Right ventricle myocardium inferior (tissue), 1 donor: ENCODE measurements around the gene RGMA. TPM values are rescaled to one million over a fixed set of nuclear protein-coding genes. Genes with fewer than 3 reads are reported as not detected.

Experiments
- ATAC-seq: fragments of 200-7000 bp; cut with Tn5 transposase; one replicate; pipeline ENCODE4 v1.9.1; 2020; ENCODE audit warnings: mild to moderate bottlenecking, moderate library complexity
- DNase-seq: peaks from one replicate; pipeline ENCODE4 v3.0.0; 2021; ENCODE audit errors: missing footprints
- intact Hi-C: fragments of 100-400 bp; cut with DNase I; formaldehyde crosslinking; loops from one replicate; pipeline ENCODE4 v1.11.0; 2022
- total RNA-seq: library from RNA; stranded (reverse); fragmentation: NEBNext Ultra II Directional; extraction: Animal tissue kit (Norgen Biotek cat#: 25700); gene quantifications from one replicate; pipeline ENCODE4 v1.2.1, GENCODE V29; 2021
- donor health status: DM: no; HTN: yes; CAD: no; lungs with severe emphysema.

The RGMA gene
- total RNA-seq, 1 donor from 2014 or later, result 35.2 TPM

DNA sequence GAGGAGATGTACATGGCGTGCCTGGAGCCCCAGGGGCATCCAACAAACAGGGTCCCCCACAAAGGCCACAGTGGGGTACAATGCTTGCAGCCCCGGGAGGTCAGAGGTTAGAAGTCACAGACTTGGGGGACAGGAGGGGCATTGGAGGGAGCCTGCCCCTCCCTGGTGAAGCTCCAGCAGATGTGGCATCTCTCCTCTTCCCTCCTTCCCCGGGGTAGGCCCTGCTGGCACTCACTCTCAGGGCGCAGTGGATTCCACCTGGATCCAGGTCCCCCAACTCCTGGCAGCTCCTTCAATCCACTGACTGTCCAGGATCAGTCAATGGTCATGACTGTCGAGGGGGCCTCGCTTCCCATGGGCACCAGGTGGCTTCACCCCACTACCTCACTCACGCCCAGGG lies 32.2 kb downstream of the RGMA start:
- intact Hi-C loops, result no loop called here
- ATAC-seq (no peak), DNase-seq (no peak)

DNA sequence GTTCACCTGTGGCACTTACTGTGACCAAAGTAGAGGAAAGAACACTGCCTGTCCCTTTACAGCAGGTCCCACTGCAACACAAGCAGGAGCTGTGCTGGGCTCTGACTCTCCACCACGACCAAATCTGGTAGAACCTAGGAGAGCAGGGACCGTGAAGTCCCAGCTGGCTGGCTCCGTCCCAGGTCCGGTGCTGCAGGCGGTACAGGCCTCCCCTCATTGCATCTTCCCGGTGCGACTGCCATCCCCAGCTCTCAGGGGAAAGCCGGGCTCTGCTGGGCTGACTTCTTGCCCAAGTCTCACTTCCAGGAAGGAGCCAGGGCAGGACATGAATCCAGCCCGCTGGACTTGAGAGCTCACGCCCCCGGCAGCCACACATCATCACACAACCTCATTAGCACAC lies 33.8 kb downstream of the RGMA start:
- intact Hi-C loops, result no loop called here
- no peak for ATAC-seq
- no peak for DNase-seq

DNA sequence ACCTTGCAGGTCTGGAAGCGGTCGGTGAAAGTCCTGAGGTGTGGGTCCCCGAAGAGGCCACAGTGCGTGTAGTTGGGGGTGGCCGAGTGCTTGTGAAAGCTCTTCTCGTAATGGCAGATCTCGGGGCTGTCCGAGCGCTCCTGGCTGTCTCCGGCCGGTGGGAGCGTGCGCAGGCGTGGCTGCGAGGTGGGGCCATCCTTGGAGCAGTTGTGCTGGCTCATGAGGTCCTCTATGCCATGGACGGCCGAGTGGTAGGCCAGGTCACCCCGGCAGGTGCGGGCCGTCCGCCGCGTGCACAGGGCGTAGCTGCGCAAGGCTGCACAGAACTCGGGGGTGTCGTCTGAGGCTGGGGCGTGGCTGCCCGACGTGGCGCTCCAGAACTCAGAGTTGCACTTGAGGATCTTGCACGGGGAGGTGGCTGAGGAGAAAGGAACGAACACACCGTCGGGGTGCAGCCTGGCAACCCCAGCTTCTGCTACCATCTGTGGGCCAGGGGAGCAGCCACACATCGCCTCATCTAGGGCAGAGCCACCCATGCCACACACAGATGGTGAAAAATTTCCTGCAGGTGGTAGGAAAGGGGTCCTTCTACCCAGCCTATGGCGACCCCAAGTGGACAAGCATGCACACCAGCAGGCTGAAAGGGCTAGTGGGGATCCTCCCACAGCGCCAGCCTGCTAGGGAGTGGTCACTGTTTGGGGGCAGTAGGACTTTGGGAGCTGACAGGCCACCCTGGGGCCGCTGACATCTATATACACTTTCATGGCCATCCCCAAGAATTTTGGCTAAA lies 36.7 kb downstream of the RGMA start:
- ATAC-seq (no peak), DNase-seq (no peak)
- intact Hi-C loops, result no loop called here

DNA sequence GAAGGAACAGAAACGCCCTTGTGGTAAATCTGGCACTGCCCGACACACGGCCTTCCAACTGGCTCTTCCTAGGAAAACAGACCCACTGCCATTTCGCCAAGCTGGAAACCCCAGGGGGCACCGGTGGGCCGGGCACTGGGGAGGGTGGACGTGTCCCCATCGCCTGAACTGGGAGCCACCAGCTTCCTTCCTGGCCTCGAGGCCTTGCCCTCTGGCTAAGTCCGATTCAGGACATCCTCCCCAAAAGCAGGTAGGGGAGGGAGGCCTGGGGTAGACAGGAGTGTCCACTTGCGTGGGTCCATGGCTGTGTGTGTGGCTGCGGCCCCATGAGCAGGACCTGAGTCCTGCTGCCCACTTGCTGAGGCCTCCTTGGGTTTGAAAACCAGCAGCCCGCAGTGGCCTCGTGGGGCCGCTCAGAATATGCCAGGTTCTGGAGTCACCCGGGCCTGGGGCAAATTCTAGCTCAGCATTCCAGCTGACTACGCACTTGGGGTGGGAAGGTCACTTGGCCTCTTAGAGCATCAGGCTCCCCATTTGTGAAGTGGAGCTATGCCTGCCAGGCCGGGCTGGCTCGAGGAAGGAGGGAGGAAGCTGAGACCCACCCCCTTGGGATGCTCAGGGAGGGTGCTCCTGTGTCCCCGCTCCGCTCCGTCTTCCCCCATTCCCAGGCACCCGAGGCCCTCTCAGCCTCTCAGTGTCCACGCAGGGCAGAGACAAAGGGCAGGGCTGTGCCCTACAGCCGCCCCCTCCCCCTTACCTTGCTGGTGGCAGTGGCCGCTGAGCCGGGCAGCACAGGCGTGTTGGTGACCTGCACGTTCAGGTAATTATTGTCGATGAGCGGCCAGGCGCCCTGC lies 37.5 kb downstream of the RGMA start:
- intact Hi-C loops, result no loop called here
- ATAC-seq (no peak), DNase-seq (no peak)

DNA sequence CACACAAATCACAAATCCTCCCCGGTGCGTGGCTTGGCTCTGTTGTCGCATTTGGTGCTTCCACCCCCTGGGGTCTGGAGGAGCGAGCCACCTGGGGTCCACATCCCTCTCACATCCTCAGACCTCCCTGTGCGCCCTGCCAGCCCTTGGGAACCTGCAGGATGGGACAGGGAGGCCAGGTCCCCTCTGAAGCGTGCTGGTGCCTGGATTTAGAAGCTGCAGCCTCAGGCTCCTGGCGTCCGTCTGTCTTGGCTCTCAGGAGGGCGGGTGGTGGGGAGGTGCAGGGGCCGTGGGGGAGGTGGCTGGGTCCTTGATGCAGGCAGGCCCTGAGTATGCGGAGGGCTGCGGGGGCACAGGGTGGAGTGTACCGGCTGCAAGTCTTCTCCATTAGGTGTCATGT lies 38.4 kb downstream of the RGMA start:
- DNase-seq (no peak), ATAC-seq (no peak)
- intact Hi-C loops, result no loop called here

DNA sequence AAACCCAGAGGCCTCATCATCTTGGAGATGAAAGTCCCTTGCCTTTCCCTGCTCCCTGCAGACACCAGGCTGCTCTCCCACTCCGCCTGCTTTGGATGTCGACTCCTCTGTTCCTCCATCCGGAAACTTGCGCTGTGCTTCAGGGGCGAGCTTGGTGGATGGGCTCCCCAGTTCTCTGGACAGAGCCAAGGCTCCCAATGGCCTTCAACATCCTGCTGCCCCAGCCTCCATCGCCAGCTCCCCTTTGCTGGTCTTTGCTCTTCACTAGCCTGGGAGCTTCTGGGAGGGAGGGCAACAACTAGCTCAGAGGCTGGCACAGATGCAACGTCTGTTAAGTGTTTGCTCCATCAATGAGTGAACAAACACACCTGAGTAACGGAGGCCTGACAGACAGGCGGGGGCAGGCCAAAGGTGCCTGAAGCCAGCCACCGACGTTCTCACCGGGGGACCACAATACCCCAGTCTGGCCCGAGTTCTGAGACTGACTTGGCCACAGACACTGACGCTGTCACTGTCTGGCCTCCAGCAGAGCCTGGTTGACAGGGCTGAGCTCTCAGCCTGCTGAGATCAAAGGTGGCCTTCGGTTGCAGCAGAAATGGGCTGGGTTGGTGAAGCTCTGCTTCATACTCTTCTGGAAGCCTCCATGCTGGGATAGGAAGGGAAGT lies 39.0 kb downstream of the RGMA start:
- no peak for DNase-seq
- ATAC-seq, result no peak
- intact Hi-C loops, result no loop called here

DNA sequence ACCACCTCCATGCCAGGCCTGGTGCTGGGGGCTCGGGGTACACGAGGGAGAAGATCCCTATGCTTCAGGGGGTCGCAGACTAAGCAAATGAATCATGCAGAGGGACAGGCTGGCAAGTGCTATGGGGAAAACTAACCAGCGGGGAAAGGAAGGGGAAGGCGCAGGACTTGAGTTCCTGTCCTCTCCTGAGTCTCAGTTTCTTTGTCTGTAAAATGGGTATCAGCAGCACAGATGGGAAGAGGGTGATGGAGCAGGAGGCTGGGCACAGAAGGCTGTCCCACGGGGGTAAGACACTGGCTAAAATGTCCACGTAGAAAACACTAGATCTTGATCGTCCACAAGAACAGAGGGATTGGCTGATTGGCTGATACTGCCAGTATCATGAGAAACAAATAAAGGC lies 39.8 kb downstream of the RGMA start:
- DNase-seq (no peak), ATAC-seq (no peak)
- intact Hi-C loops, result no loop called here

DNA sequence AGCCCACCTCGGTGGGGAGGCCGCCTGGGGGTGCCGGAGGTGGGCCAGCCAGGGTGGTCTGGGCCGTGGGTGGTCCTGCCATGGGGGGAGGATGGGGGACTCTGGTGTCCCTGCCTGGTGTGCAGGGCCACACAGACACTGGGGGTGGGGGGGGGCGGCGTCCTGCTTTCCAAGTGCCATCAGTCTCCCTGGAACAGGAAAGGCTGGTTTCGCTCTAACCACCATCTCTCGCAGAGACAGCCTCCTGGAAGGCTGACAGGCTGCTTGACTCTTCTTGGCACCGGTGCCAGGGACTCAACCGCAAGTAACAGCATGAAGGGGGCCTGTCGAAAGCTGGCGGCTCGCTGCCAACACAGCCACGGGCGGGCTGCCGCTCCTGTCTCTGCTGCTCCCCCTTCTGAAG lies 40.3 kb downstream of the RGMA start:
- no peak for ATAC-seq
- intact Hi-C loops, result no loop called here

DNA sequence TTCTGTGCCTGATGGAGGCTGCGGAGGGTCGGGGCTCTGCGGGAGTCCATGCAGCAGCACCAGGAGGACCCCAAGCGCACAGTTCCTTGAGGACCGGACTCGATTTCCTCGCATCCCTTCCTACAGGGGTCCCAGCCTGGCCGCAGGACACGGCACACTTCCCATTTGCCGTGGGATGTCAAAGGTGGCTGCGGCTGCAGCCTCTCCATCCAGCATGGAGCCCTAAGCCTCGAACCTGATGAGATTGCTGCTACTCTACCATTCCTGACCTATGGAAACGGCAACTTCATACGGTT lies 40.6 kb downstream of the RGMA start:
- DNase-seq, result no peak
- ATAC-seq, result no peak
- intact Hi-C loops, result no loop called here

More for the DNA sequence above, 40.3 kb downstream of the RGMA start:
- DNase-seq, result no peak

DNA sequence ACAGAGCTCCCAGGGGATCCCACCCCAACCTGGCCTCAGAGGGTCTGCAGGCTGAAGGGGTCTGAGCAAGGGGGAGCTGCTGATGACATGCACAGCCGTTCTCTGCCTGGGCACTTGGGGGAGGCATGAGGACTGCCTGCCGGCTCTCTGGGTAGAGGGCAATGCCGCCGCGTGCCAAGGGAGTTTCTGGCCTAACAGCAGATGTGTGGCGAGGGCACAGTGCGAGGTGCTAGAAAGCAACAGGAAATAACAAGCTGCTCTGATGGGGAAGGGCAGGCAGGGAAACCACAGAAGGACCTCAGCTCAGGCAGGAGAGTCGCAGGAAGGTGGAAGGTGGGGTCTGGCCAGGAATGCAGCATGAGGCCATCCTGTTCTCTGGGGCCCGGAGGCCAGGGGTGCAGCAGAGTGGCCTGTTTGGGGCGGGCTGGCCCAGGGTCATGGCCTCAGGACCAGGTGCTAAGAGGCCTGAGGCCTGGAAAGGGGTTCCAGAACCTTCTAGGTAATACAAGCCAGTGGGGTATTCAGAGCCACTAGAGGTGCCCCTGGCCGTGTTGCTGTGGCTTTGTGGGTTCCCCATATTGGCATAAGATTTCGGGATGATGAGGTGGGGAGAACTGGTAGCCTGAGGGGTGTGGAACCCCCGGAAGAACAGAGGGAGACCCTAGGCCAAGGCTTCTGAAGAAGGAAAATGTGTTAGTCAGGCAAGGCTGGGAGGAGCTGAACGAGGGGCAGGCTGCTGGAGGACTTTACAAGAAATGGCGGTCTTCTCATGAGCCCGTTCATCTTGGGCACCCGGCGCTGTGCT lies 41.2 kb downstream of the RGMA start:
- intact Hi-C loops, result no loop called here
- DNase-seq (no peak), ATAC-seq (no peak)

DNA sequence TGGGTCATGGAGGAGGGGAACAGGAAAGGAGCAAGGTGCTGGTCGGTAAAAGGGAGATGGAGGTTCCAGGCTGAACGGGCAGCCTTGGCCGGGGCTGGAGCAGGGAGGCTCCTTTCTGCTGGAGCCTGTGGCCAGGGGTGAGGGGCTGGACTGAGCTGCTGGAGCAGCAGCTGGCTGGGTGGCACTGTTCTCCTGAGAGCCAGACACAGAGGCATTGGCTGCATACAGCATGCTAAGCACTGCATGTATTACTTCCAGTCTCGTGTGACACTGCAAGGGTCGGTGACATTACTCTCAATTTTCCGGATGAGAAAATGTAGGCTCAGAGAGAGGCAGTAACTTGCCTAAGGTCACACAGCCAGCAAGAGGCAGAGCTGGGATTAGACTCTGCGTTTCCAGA lies 42.3 kb downstream of the RGMA start:
- ATAC-seq (no peak), DNase-seq (no peak)
- intact Hi-C loops, result no loop called here

DNA sequence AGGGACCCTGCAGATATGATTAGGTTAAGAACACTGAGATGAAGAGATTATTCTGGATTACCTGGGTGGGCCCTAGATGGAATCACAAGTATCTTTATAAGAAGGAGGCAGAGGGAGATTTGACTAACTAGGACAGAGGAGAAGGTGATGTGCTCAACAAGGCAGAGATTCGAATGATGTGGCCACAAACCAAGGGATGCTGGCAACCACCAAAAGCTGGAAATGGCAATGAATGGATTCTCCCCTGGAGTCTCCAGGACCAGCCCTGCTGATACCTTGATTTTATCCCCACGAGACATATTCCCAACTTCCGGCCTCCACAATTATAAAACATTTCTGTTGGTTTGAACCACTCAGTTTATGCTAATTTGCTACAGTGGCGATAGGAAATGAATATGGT lies 42.9 kb downstream of the RGMA start:
- no peak for ATAC-seq
- DNase-seq, result no peak
- intact Hi-C loops, result no loop called here

DNA sequence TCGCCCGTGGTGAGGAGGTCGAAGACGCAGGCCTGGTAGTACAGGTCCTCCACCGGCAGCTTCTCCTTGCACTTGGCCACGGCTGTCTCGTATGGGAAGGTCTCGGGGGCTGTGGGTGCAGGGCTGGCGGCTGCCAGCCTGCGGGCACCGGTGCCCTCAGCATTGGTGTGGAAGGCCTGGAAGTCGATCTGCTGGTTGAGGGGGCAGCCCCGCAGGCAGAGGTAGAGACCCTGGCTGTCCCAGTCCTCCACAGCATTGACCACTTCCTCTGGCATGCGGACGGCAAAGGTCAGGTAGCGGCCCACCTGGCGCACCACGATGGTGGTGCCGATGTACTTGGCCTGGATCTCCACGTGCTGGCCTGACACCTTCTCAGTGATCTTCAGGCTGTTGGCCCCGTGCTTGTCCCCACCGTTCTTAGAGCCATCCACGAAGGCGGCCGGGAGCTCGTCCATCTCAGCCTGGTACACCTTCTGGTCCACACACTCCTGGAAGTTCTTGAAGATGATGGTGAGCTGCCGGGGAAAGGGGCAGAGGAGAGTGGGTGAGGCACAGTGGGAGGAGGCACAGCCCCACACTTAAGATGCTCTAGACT lies 43.7 kb downstream of the RGMA start:
- DNase-seq, result no peak
- intact Hi-C loops, result no loop called here
- ATAC-seq, result no peak

DNA sequence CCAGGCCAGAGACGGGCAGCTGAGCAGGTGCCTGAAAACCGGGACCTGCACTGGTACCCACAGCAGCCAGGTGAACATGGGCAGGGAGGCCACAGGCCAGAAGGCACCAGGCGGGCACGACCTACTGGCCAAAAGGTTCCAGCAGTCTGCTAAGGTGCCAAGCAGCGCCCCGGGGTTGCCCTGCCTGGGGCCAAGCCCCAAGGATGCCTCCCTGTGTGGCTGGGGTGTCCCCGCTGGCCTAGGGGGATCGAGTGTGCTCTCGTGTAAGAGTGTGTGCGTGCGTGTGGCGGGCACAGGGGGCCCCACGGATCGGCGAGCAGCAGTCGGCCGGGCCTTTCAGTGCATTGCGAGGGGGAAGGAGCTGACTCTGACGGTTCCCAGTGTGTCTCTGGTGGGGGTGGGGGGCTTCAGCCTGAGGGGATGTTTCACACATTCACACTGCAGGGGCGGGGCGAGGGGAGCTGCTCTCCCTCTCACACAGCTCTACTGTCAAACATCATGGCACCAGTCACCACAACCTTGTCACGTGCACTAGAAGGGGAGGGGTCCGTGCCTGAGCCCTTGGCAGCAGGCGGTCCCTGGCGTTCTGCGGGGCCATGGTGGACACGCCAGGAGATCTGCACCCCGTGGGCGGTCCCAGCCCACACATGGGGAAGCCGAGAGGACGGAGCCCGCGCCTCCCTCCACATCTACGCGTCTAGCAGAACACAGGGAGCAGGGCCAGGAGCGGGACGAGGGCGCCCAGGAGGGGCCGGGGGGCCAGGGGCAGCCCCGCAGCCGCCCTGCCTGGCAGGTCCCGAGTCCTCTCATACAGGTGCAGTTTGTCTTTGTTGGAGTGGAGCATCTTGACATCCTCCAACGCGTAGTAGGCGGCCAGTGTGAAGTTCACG lies 44.5 kb downstream of the RGMA start:
- intact Hi-C loops, result no loop called here

DNA sequence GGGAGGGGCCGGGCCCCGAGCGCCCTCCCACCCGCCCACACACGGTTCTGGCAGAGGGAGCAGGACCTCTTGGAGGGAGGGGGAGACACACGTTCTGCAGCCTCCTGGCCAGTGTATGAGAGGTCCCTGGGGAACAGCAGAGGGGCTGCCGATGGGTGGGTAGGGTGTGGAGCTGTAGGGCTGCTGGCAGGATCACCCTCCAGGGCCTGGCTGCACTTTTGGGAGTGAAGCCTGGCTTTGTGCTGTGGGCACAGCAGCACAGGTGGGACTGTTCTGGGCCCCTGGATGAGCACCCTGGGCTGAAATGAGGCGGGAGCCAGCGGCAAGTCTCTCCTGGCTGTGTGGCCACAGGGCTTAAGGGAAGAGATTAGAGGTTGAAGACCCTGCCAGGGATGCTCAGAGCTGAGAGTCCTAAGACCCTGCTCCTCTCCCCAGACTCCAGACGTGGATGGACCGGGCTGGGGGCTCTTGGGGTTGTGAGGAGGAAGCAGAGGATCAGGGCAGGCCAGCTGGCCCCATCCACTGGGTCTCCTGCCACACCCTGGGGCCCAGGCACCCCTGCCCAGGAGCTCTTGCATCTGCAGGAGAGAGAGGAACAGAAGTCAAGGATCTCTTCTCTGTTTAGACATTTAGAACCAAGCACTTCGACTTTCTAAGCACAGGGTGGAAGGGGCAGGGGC lies 45.2 kb downstream of the RGMA start:
- intact Hi-C loops, result no loop called here
- ATAC-seq, result no peak
- no peak for DNase-seq

More for the DNA sequence above, 44.5 kb downstream of the RGMA start:
- no peak for ATAC-seq
- no peak for DNase-seq

DNA sequence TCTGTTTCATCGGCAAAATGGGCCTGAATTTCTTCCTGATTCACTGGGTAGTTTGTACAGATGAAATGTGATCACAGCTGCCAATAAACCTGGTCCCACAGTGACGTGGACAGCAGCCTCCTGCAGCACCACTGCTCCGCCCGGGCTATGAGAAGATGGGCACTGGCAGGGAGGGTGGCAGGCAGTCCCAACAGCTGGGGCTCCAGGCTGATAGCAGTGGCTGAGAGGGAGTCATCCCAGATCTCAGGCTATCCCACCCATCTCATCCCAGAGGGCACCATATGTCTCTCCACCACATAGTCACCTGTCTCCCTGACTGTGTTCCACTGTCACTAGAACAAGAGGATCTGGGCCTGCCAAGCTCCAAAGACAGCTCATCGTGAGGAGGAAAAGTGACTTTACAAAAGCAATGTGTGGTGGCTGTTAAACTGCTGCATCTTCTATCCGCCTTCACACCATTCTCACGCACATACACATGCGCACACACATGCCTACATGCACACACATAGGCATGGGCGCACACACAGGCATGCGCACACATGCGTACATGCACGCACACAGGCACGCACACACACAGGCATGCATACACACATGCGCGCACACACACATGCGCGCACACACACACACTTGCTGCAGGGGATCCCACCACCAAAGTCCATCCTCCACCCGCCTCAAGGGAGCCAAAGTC lies 46.2 kb downstream of the RGMA start:
- ATAC-seq (no peak), DNase-seq (no peak)
- intact Hi-C loops, result no loop called here

DNA sequence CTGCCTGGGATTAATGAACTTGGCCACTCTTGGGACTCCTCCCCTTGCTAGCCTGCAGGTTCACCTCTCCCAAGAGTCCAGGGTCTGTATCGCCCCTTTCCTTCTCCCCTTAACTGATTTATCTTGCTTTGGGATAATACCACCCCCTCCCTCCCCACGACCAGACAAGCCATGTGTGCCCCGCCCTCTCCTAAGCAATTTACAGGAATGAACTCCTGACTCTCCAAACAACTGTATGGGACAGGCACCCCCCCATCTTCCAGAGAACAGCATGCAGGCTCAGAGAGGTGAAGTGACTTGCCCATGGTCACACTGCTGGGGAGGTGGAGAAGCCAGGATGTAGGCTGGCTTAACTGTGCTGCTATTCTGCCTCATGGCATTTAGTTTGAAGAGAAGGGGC lies 46.8 kb downstream of the RGMA start:
- intact Hi-C loops, result no loop called here
- DNase-seq (no peak), ATAC-seq (no peak)
